Measurements from ENCODE around the gene PRG3.
A peak's percentile ranks its signal among the peaks of the same experiment; 100 is the strongest.
"Not testable (repeated sequence)": the region's sequence is repeated elsewhere in the genome, so short reads cannot be mapped to it uniquely, and the experiment has no call there.

Gene PRG3

GRCh38 chr11:57358991-57359390, 22.0 kb downstream of the PRG3 start:
- no peak for DNase-seq

- no peak for DNase-seq
These were observed 22.4 kb downstream of the PRG3 start for GRCh38 chr11:57358543-57358961.

- no peak for DNase-seq
These were observed 23.1 kb downstream of the PRG3 start for GRCh38 chr11:57357856-57358255.

DNA sequence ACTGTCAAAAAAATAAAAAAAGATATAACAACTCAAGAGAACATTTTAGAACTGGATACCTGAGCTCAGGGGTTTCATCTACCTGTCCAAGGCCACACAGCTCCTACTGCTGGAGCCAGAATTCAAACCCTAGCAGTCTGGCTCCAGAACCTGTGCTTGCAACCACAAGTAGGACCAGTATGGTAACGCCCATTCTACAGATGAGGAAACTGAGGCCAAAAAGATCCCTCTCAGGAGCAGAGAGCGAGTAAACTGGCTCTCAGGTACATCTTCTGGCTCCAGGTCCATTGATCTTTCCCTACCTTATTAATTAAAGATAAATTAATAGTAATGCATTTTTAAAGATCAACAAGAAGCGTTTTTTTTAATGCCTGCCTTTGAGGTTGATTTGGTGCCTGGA, 23.6 kb downstream of the PRG3 start:
- no peak for DNase-seq

DNA sequence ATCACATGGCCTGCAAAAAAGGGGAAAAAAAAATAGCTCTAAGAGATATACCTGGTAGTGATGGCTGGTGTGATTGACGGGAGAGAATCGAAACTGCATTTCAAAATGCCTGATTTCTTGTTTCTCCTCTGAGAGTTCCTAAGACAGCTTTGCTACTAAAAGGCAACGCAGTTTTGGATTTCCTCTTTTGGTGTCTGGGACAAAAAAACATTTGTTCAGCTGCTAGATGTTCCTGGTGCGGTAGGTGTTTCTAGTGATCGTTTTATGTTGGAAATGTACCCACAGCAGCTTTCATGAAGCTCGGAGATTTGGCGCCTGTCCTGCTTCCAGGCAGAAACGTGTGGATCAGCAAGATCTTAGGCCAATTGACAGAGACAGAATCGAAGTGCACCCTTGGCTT, 24.7 kb downstream of the PRG3 start:
- no peak for DNase-seq

GRCh38 chr11:57354699-57355098, 26.3 kb downstream of the PRG3 start:
- no peak for DNase-seq

- DNase-seq = no peak
These were observed 27.1 kb downstream of the PRG3 start for GRCh38 chr11:57353852-57354251.

GRCh38 chr11:57353446-57353845, 27.5 kb downstream of the PRG3 start:
- no peak for DNase-seq

DNA sequence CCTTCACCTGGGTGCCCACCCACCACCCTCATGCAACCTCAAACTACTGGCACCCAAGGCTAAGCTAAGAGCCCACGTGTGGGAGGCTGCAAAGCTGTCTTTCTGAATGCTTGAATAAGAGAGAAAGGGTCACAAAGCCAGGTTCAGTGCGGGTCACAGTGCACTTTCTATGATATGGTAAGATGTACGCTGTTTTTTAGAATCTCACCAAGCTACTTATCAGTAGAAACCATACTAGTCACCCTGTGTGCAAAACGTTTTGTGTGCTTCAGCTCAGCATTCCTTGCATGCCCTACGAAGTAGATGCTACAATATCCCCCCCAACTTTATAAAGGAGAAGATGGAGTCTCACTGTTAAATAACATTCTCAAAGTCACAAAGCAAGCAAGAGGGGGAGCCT, 27.9 kb downstream of the PRG3 start:
- DNase-seq = no peak

GRCh38 chr11:57349491-57350274, 31.3 kb downstream of the PRG3 start:
- peak; percentile 65 for DNase-seq

- no peak for DNase-seq
These were observed 32.2 kb downstream of the PRG3 start for GRCh38 chr11:57348636-57349313.

- DNase-seq = no peak
These were observed 32.9 kb downstream of the PRG3 start for GRCh38 chr11:57348052-57348451.

DNA sequence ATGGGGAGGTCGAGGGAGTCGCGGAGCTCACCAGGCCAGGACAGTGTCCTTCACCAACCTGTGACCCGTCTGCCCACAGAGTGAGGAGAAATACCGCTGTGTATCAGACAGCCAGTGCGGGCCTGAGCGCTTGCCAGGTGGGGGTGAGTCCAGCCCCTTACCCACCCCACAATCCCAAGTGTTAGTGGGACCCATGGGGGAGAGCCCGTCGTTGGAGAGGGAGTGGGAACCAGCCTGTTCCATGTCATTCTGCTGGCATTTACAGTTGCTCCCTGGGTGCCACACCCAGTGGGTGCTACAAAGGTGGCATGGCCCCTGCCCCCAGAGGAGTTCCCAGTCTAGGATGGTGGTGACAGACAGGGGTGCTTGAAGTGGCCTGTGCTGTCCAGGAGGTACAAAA, 33.6 kb downstream of the PRG3 start:
- DNase-seq = no peak

GRCh38 chr11:57345555-57346211, 35.3 kb downstream of the PRG3 start:
- peak; percentile 75 for DNase-seq

DNA sequence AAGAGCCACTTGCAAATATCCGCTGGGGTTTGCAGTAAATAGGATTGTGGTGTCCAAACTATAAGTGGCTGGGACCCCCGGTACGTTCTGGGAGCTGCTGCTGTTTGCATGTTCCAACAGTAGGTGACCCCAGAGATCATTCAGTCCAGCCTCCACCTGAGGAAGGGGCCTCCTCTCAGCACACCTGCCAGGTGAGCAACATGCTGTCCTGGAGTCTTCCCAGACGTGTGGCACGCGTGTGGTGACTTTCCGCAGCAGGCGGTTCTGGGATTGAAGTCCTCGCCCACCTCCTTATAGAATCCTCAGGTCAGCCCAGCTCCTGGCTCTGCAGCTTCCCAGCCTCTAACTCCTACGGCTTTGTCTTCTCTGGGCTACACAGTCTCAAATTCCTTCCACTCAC, 36.1 kb downstream of the PRG3 start:
- DNase-seq = no peak

DNA sequence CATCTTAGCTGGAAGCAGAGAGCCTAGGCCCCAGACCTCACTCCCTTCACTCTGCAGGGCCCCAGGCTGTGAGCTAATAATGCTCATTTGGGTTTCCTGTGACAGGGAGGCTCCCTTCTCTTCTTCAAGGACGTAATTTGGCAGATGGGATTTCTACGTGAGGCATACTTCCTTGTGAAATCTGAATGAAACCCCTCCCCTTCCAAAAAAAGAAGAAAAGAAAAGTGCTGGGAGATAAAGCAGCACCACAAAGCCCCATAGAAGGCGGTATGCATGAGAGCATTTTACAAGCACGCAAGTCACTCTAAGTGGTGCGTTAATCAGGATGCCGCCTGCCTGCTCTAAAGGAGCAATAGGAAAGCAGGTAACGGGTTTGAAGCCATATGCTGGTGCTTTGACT, 37.1 kb downstream of the PRG3 start:
- DNase-seq = no peak

- DNase-seq = no peak
These were observed 38.2 kb downstream of the PRG3 start for GRCh38 chr11:57342702-57343101.

DNA sequence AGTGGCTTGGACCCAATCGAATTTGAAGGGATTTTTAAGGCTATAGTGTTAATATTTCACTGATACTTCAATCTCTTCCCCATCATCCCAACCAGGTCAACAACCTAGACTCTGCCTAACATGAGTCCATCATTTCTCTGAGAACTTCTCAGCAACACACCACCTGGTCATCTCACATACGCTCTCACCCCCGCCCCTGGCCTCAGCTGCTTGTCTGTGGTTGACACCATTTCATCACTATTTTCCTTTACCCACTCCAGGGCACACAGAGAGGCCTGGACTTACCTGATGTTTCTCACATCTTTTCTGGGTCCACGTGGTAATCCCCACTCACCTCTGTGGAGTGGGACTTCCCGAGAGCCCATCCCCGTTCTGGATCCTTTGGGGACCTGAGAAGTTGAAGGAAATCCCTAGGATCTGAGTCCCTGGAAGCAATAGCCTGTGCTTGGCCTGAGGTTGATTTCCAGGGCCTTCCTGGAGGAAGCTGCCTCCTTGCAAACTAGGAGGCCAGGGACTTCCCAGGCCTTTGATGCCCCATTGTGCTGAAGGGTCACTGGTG, 39.6 kb downstream of the PRG3 start:
- DNase-seq = no peak

DNA sequence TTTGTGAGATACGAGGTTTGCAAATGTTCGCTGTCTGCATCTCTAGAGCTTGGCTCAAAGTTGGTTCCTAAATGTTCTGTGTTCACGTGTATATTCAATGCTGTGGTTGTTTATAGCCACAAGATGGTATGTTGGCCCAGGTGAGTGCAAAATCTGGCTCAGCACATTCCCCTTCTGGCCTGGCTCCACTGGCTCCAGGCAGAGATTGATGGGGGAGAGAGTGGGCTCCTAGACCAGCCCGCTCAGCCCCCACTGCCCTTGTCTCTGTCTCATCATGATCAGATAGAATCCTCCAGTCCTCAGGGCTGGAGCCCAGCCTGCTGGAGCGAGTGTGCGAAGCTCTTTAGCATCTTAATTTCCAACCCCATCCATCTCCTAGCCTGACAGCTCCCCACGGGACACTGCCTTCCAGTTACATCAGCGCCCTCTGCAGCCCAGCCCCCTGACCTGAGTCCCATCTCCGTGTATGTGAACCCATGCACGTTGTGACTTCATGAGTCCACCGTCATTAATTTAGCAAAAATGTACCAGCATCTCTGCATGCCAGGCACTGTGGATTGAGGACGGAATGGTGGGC, 40.8 kb downstream of the PRG3 start:
- DNase-seq = no peak

DNA sequence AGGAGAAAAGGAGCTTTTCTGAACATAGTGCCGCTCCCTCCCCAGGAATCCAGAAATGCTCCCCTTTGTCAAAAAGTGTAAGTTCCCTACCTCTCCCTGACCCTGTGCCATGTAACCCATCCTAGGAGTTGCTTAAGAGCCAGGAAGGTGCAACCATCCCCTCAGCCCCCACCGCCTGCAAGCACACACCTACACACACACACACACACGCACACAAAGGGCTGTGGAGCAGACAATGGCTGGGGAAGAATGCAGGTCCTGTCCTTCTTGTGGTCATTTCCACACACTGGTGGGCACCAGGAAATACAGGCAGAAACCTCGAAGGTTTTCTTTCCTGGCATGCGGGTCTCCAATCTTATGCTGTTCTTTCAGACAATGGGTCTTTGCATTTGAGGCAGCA, 41.6 kb downstream of the PRG3 start:
- DNase-seq = no peak

DNA sequence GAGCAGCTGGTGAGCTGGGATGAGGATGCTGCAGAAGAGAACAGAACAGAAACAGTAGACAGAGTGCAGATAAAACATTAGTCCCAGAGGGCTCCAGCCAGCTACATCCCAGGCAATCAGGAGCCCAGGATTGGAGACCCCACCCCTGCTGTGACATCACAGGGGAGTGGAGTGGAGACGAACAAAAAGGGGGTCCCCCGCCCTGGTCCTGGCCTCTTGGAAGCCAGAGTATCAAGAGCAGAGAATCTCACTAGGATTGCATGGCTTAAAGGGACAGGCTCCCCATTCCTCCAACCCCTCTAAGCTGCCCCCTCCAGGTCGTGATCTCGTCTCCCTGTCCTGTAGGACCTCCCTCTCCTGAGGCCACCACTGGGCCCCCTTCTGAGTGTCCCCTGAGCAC, 42.8 kb downstream of the PRG3 start, which contains the start of gene P2RX3:
P2RX3 (plus strand) TSS at position 211 of the 400 bp plus-strand sequence. CDS start 199 bp downstream, outside the sequence.
- no peak for DNase-seq

- DNase-seq = not testable (repeated sequence)
These were observed 44.1 kb downstream of the PRG3 start for GRCh38 chr11:57336856-57337255.

GRCh38 chr11:57336111-57336666, 44.8 kb downstream of the PRG3 start:
- no peak for DNase-seq

Data from activated naive CD4-positive, alpha-beta T cell treated with anti-CD3 and anti-CD28 coated beads, Interleukin-2, amount 50 U/mL, for 16 hours (primary cell).